K562 (cell line): Measurements from ENCODE around the gene PITRM1. TPM values are rescaled to one million over a fixed set of nuclear protein-coding genes. Genes with fewer than 3 reads are reported as not detected.
A peak's percentile ranks its signal among the peaks of the same experiment; 100 is the strongest.

ENCODE experiments used
- ATAC-seq: fragments of 200-7000 bp; cut with Tn5 transposase; 3 replicates; pipeline ENCODE4 v1.9.1; 2020; ENCODE audit warnings: moderate library complexity
- BruUV-seq: library from RNA; stranded (reverse); fragments of 400-500 nt; replicated peaks from 2 replicates; lab custom pipeline; 2021; lab: Mats Ljungman, UMichigan
- CTCF ChIA-PET: fragments of 300-600 bp; formaldehyde crosslinking; extraction: SDS; loops from one replicate; lab custom pipeline; 2021; ENCODE audit warnings: low intra/inter-chr PET ratio; lab: Yijun Ruan, JAX
- POLR2A ChIA-PET: fragments of 300-600, 350-650 bp; sonication (Branson Sonifier 250); formaldehyde crosslinking; extraction: SDS; loops from one replicate; lab custom pipeline; 2021; ENCODE audit warnings: antibody characterized with exemption, inconsistent platforms; lab: Yijun Ruan, JAX
- DNase-seq, 4 experiments: peaks; one replicate each; pipeline versions ENCODE4 v3.0.0 to v3.0.0-alpha.2; 2011 to 2018; ENCODE audit warnings: low spot score in 3 of 4, mixed read lengths in 3 of 4; ENCODE audit errors: extremely low read depth in 1 of 4
- FAIRE-seq: peaks from 2 replicates; lab custom pipeline; 2011; peaks lifted over from hg19 to GRCh38; lab: Jason Lieb, UNC
- H2AFZ ChIP-seq: 2 replicates; pipeline ENCODE4 v1.6.0; 2011; ENCODE audit warnings: low read depth, low read length, control low read depth, inconsistent platforms
- H3K27ac ChIP-seq: fragments of 200-600 bp; 3 replicates; pipeline ENCODE4 v1.8.0; 2011; ENCODE audit warnings: low read depth, mild to moderate bottlenecking, control low read depth, inconsistent platforms, low read length, moderate library complexity, mixed read lengths; ENCODE audit errors: extremely low read depth
- H3K27me3 ChIP-seq, 2 experiments: fragments of 300-600 bp in 1 of 2; 2 replicates in 1 of 2; 3 replicates in 1 of 2; pipeline versions ENCODE4 v1.6.0 to v1.8.0; 2011; ENCODE audit warnings: inconsistent platforms in 2 of 2, low read length in 2 of 2, mild to moderate bottlenecking in 1 of 2, mixed read lengths in 1 of 2, moderate library complexity in 1 of 2; ENCODE audit not compliant: control insufficient read depth in 2 of 2, insufficient read depth in 2 of 2
- H3K36me3 ChIP-seq: fragments of 300-600 bp; 3 replicates; pipeline ENCODE4 v1.8.0; 2011; ENCODE audit warnings: mild to moderate bottlenecking, low read length, inconsistent platforms; ENCODE audit not compliant: control insufficient read depth, insufficient read depth
- H3K4me1 ChIP-seq, 2 experiments: fragments of 200-600 bp in 1 of 2; replicated peaks in 1 of 2; 2 replicates in 1 of 2; 3 replicates in 1 of 2; pipeline versions ENCODE4 v1.5.1 to v1.8.0; 2011; ENCODE audit warnings: inconsistent platforms in 2 of 2, low read length in 2 of 2, mild to moderate bottlenecking in 1 of 2, mixed read lengths in 1 of 2, moderate library complexity in 1 of 2; ENCODE audit not compliant: control insufficient read depth in 2 of 2, insufficient read depth in 2 of 2
- H3K4me2 ChIP-seq: 2 replicates; pipeline ENCODE4 v1.6.1; 2011; ENCODE audit warnings: low read length, control low read depth, inconsistent platforms, mixed read lengths; ENCODE audit not compliant: insufficient read depth
- H3K4me3 ChIP-seq: fragments of 200-600 bp; sonication (generic), shearing (Covaris generic); 2 replicates; pipeline ENCODE4 v1.5.1; 2016; ENCODE audit warnings: control low read depth, inconsistent platforms
- H3K79me2 ChIP-seq: fragments of 200-600 bp; 3 replicates; pipeline ENCODE4 v1.8.0; 2011; ENCODE audit warnings: low read length, inconsistent platforms; ENCODE audit not compliant: control insufficient read depth, insufficient read depth
- H3K9ac ChIP-seq, 2 experiments: 2 replicates each; pipeline versions ENCODE4 v1.6.0 to v1.6.1; 2011; ENCODE audit warnings: low read depth in 2 of 2, low read length in 2 of 2, control low read depth in 1 of 2, inconsistent platforms in 1 of 2, mild to moderate bottlenecking in 1 of 2, mixed read lengths in 1 of 2; ENCODE audit not compliant: insufficient read depth in 1 of 2
- H3K9me1 ChIP-seq: one replicate; pipeline ENCODE4 v1.6.0; 2011; ENCODE audit warnings: inconsistent platforms, mild to moderate bottlenecking, low read length, moderate library complexity; ENCODE audit not compliant: control insufficient read depth, insufficient read depth
- H3K9me3 ChIP-seq: replicated peaks from 2 replicates; pipeline ENCODE4 v1.5.1; 2011; ENCODE audit warnings: low read depth, low read length, inconsistent platforms; ENCODE audit not compliant: control insufficient read depth, insufficient read depth
- H4K20me1 ChIP-seq: replicated peaks from 2 replicates; pipeline ENCODE4 v1.6.1; 2011; ENCODE audit warnings: low read length, inconsistent platforms, mixed read lengths; ENCODE audit not compliant: control insufficient read depth, insufficient read depth
- CBFA2T3 ChIP-seq: fragments of 450-650 bp; IDR thresholded peaks from 2 replicates; pipeline ENCODE4 v1.6.1; 2017
- ELF4 ChIP-seq: fragments of 450-650 bp; formaldehyde crosslinking; IDR thresholded peaks from 2 replicates; pipeline ENCODE4 v1.4.0; 2022; ENCODE audit warnings: missing genetic modification characterization
- HDAC6 ChIP-seq: IDR thresholded peaks from 2 replicates; pipeline ENCODE4 v1.6.1; 2012; ENCODE audit warnings: low read depth, mild to moderate bottlenecking, control low read depth, inconsistent platforms, low read length, moderate library complexity
- HDGF ChIP-seq: fragments of 450-650 bp; IDR thresholded peaks from 2 replicates; pipeline ENCODE4 v1.6.1; 2016
- HEY1 ChIP-seq: fragments of 250-450 bp; sonication (Bioruptor Pico); IDR thresholded peaks from 2 replicates; pipeline ENCODE4 v1.5.0; 2020; ENCODE audit warnings: mild to moderate bottlenecking, moderate library complexity, borderline replicate concordance
- MYC ChIP-seq, 2 experiments: fragments of 250-450 bp in 1 of 2; sonication (Bioruptor Pico) in 1 of 2; IDR thresholded peaks; 2 replicates each; pipeline versions ENCODE4 v1.5.1 to v1.6.1; 2012 to 2021; ENCODE audit warnings: low read depth in 2 of 2, borderline replicate concordance in 1 of 2, improper control_type of control experiment in 1 of 2, low read length in 1 of 2, mild to moderate bottlenecking in 1 of 2, moderate library complexity in 1 of 2
- PCBP1 ChIP-seq: fragments of 200-400 bp; formaldehyde crosslinking; IDR thresholded peaks from 2 replicates; pipeline ENCODE4 v1.6.1; 2018; ENCODE audit warnings: mild to moderate bottlenecking, low read depth, low read length; ENCODE audit not compliant: poor library complexity, severe bottlenecking
- SP1 ChIP-seq: sonication (generic); formaldehyde crosslinking; IDR thresholded peaks from 2 replicates; pipeline ENCODE4 v1.8.1; 2022; ENCODE audit warnings: mild to moderate bottlenecking, missing genetic modification reagents
- TEAD1 ChIP-seq, 2 experiments: fragments of 450-650 bp in 1 of 2; sonication (generic) in 1 of 2; formaldehyde crosslinking; IDR thresholded peaks; 2 replicates each; pipeline versions ENCODE4 v1.4.0 to v1.8.0; 2020 to 2022; ENCODE audit warnings: mild to moderate bottlenecking in 2 of 2, missing genetic modification reagents in 1 of 2
- ZEB2 ChIP-seq: fragments of 450-650 bp; IDR thresholded peaks from 2 replicates; pipeline ENCODE4 v1.6.1; 2016
- ZNF23 ChIP-seq: fragments of 250-450 bp; sonication (Bioruptor Pico); IDR thresholded peaks from 2 replicates; pipeline ENCODE4 v1.4.0; 2020; ENCODE audit warnings: mild to moderate bottlenecking
- ZNF561 ChIP-seq: fragments of 450-650 bp; formaldehyde crosslinking; conservative IDR thresholded peaks from 2 replicates; pipeline ENCODE4 v1.4.0; 2020; ENCODE audit warnings: mild to moderate bottlenecking, moderate library complexity
- WGBS: fragments of 100-300 bp; shearing (Covaris generic); methylation state at CpG from one replicate; pipeline ENCODE4 v1.1.6; 2016; ENCODE audit warnings: low coverage, mixed read lengths; ENCODE audit not compliant: insufficient coverage; ENCODE audit errors: missing lambda C conversion rate; 5-methylcytosine and 5-hydroxymethylcytosine counted together
- in situ Hi-C: fragments of 300-500 bp; cut with MboI; formaldehyde crosslinking; loops from 4 replicates; pipeline ENCODE4 v1.15.0; 2018; ENCODE audit warnings: inconsistent platforms, mixed read lengths
- intact Hi-C: fragments of 100-400 bp; cut with micrococcal nuclease; formaldehyde crosslinking; loops from 2 replicates; pipeline ENCODE4 v1.14.2; 2022
- polyA plus RNA-seq, 8 experiments: library from polyadenylated mRNA; depleted of rRNA in 4 of 8; stranded (reverse) in 5 of 8; unstranded in 3 of 8; fragments of >200 nt; fragmentation: Nextera tagmentation in 2 of 8; fragmentation: Illumina TruSeq in 1 of 8; extraction: Ambion mirVana in 2 of 8; extraction: Trizol in 1 of 8; gene quantifications; 2 replicates each; pipeline versions ENCODE4 v1.2.1 to v1.2.3, GENCODE V29; 2011 to 2014; ENCODE audit warnings: inconsistent platforms in 1 of 8, missing spikeins in 1 of 8
- total RNA-seq, 7 experiments: library from RNA; depleted of rRNA in 6 of 7; stranded (reverse); fragments of >200 nt in 6 of 7; fragmentation: Illumina TruSeq in 2 of 7; extraction: Trizol in 2 of 7; gene quantifications; 2 replicates each; pipeline versions ENCODE4 v1.2.1 to v1.2.3, GENCODE V29; 2011 to 2021; ENCODE audit warnings: low replicate concordance in 1 of 7
- TF ChIP-seq, protein P1 (sequence below): fragments of 450-650 bp; formaldehyde crosslinking; conservative IDR thresholded peaks from 2 replicates; pipeline ENCODE4 v1.4.0; 2022; ENCODE audit warnings: mild to moderate bottlenecking, missing genetic modification characterization
- TF ChIP-seq, protein P2 (sequence below): fragments of 450-650 bp; formaldehyde crosslinking; IDR thresholded peaks from 2 replicates; pipeline ENCODE4 v1.4.0; 2022; ENCODE audit warnings: missing genetic modification characterization
- TF ChIP-seq, protein P3 (sequence below): fragments of 450-650 bp; formaldehyde crosslinking; IDR thresholded peaks from 2 replicates; pipeline ENCODE4 v1.4.0; 2022; ENCODE audit warnings: missing genetic modification characterization
- TF ChIP-seq, protein P4 (sequence below): fragments of 200-800 bp; sonication (Bioruptor generic); IDR thresholded peaks from 2 replicates; pipeline ENCODE4 v1.6.1; 2017; ENCODE audit warnings: missing genetic modification characterization, missing compliant biosample characterization

PITRM1 gene
- total and polyA plus RNA-seq, 9 of the 15 experiments (the other 6 are each of a cell fraction or from before 2014, with no cell fraction given) = 21.1 to 70.4 (median 39.7) TPM

DNA sequence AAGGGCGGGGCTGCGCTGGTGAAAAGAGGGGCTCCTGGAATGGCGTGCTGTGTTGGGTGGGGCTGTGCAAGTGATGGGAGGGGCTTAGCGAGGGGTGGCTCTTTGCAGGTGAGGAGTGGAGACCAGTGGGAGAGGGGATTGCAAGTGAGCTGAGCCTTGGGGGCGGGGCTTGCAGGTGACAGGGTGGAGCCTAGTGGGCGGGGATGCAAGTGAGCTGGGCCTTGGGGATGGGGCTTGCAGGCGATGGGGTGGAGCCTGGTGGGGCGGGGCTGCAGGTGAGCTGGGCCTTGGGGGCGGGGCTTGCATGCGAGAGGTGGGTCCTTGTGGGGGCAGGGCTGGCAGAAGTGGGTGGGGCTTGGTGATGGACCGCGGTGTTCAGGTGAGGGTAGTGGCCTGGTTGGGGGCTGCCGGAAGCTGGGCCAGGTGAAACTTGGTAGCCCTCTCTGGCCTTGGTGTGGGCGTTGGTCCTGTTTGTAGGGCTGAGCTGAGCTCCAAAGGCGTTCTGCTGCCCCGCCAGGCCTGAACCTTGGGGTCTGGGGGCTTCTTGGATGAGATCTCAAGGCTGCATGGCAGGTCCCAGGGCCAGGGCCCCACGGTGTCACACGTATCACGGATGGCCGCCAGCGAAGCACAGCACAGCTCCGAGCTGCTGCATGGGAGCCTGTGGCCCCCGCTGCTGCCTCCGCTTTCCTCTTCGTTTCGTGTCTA lies 743 bp upstream of the PITRM1 start:
- peak overlapping the region; percentile 57 for H3K4me3 ChIP-seq
- H3K9ac ChIP-seq = peak overlapping the region in 1 of 2 experiments; percentile 69; a peak in 2 of 4 replicates
- peaks cover 25% of the 10 kb centered on the region for H3K79me2 ChIP-seq
- H3K36me3 ChIP-seq = peaks cover 22% of the 10 kb centered on the region
- in situ Hi-C loops = no loop called here
- H3K9me1 ChIP-seq = no peaks in the 10 kb centered on the region
- peak; percentile 86 for ATAC-seq
- H3K27me3 ChIP-seq = peaks cover 6 to 15% of the 10 kb centered on the region in 2 experiments; a peak in 3 of 5 replicates
- DNase-seq = peak; percentile 91 to 96 (median 95)
- ChIA-PET POLR2A (interaction anchor here (0.9 to 2.4 kb wide), 10 partner anchors 9 to 612 kb away, joined by 3 to 10 read pairs (median 6); partner anchors contain the start of gene KLF6), CTCF (no interaction called here)
- no TSS peak for BruUV-seq
- WGBS = 18% methylated on average over 10 of the region's 26 CpGs
- H3K27ac ChIP-seq = no peak overlapping the region; the same call in 2 of the 3 replicates
- H3K4me1 ChIP-seq = peaks cover 6 to 19% of the 10 kb centered on the region in 2 experiments; a peak in 4 of 5 replicates
- intact Hi-C loops = loop anchor here (5.0 kb wide), 1 partner anchor 106 kb away; the partner anchor contains the start of gene PFKP
- H2AFZ ChIP-seq = peak overlapping the region; percentile 88
- H3K4me2 ChIP-seq = peak overlapping the region; percentile 79
- H4K20me1 ChIP-seq = no peaks in the 10 kb centered on the region
- H3K9me3 ChIP-seq = no peaks in the 10 kb centered on the region
- no peak for FAIRE-seq
- TF ChIP-seq ELF4 (CRISPR knock-in tag) (peak; percentile 13; the same call in 1 of the 2 replicates), CBFA2T3 (no peak), HEY1 (CRISPR knock-in tag) (no peak), HDGF (peak; percentile 94), ZEB2 (peak; percentile 79; the same call in 1 of the 2 replicates), PCBP1 (peak; percentile 16), ZNF23 (CRISPR knock-in tag) (no peak), HDAC6 (0 out of 2 replicates have a peak, but pooled peaks have one; percentile 35), SP1 (CRISPR knock-in tag) (peak; percentile 92), TEAD1 (CRISPR knock-in tag; IDR thresholded peaks at IDR 0.05) (no peak), ZNF561 (no peak), MYC (IDR thresholded peaks at IDR 0.05; ENCODE audit: low read depth, low read length) (no peak), MYC (CRISPR knock-in tag; IDR thresholded peaks at IDR 0.05; ENCODE audit: borderline replicate concordance, low read depth) (no peak)
- TF ChIP-seq, protein P1, sequence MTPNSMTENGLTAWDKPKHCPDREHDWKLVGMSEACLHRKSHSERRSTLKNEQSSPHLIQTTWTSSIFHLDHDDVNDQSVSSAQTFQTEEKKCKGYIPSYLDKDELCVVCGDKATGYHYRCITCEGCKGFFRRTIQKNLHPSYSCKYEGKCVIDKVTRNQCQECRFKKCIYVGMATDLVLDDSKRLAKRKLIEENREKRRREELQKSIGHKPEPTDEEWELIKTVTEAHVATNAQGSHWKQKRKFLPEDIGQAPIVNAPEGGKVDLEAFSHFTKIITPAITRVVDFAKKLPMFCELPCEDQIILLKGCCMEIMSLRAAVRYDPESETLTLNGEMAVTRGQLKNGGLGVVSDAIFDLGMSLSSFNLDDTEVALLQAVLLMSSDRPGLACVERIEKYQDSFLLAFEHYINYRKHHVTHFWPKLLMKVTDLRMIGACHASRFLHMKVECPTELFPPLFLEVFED (CRISPR knock-in tag) = peak; percentile 33; the same call in 1 of the 2 replicates
- TF ChIP-seq, protein P2, sequence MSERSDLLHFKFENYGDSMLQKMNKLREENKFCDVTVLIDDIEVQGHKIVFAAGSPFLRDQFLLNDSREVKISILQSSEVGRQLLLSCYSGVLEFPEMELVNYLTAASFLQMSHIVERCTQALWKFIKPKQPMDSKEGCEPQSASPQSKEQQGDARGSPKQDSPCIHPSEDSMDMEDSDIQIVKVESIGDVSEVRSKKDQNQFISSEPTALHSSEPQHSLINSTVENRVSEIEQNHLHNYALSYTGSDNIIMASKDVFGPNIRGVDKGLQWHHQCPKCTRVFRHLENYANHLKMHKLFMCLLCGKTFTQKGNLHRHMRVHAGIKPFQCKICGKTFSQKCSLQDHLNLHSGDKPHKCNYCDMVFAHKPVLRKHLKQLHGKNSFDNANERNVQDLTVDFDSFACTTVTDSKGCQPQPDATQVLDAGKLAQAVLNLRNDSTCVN (CRISPR knock-in tag) = 0 out of 2 replicates have a peak, but pooled peaks have one; percentile 19
- TF ChIP-seq, protein P3, sequence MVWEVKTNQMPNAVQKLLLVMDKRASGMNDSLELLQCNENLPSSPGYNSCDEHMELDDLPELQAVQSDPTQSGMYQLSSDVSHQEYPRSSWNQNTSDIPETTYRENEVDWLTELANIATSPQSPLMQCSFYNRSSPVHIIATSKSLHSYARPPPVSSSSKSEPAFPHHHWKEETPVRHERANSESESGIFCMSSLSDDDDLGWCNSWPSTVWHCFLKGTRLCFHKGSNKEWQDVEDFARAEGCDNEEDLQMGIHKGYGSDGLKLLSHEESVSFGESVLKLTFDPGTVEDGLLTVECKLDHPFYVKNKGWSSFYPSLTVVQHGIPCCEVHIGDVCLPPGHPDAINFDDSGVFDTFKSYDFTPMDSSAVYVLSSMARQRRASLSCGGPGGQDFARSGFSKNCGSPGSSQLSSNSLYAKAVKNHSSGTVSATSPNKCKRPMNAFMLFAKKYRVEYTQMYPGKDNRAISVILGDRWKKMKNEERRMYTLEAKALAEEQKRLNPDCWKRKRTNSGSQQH (CRISPR knock-in tag) = 0 out of 2 replicates have a peak, but pooled peaks have one; percentile 9
- TF ChIP-seq, protein P4, sequence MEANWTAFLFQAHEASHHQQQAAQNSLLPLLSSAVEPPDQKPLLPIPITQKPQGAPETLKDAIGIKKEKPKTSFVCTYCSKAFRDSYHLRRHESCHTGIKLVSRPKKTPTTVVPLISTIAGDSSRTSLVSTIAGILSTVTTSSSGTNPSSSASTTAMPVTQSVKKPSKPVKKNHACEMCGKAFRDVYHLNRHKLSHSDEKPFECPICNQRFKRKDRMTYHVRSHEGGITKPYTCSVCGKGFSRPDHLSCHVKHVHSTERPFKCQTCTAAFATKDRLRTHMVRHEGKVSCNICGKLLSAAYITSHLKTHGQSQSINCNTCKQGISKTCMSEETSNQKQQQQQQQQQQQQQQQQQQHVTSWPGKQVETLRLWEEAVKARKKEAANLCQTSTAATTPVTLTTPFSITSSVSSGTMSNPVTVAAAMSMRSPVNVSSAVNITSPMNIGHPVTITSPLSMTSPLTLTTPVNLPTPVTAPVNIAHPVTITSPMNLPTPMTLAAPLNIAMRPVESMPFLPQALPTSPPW (CRISPR knock-in tag) = peak; percentile 49
